DND-41 (cell line): Measurements from ENCODE around the gene ANKMY1.

Experiments used
- EZH2 ChIP-seq: IDR thresholded peaks from 3 replicates; pipeline ENCODE4 v1.6.1; 2012; ENCODE audit warnings: borderline replicate concordance, low read depth, mild to moderate bottlenecking, moderate library complexity, low read length, inconsistent platforms; ENCODE audit not compliant: severe bottlenecking
- TF ChIP-seq, protein P1 (sequence below): IDR thresholded peaks from 2 replicates; pipeline ENCODE4 v1.5.1; 2012; ENCODE audit warnings: borderline replicate concordance, low read length, moderate library complexity, mild to moderate bottlenecking; ENCODE audit not compliant: poor library complexity, severe bottlenecking; ENCODE audit errors: extremely low read depth

DNA sequence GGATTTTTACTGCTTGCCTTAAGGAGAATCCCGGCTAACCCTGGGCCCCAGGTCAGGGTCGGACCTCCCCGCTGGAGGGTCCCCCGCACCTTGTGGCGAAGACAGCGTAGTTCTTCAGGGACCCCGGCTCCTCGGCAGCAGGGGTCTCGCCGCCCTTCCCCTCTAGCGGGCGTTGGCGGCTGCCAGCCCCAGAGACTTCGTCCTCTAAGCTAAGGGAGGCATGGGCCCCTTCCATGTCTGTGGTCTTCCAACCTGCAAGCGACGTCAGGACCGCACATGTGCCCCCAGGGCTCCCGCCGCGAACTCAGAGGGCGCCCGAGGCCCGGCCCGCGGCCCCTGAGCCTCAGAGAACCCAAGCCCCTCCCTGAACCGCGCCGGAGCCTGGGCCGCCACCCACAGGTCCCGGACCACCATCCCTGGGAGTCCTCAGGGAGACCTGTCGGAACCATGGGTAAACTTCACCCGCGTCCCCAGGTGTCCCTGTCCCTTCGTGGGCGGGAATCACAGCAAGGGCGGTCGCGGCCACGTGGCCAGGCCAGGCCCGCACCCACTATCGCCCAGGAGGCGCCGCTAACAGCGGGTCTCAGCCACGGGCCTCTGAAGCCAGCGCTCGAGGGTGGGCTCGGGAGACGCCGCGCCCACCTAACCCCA is 562 bp downstream of the ANKMY1 start:
- TF ChIP-seq, protein P1, sequence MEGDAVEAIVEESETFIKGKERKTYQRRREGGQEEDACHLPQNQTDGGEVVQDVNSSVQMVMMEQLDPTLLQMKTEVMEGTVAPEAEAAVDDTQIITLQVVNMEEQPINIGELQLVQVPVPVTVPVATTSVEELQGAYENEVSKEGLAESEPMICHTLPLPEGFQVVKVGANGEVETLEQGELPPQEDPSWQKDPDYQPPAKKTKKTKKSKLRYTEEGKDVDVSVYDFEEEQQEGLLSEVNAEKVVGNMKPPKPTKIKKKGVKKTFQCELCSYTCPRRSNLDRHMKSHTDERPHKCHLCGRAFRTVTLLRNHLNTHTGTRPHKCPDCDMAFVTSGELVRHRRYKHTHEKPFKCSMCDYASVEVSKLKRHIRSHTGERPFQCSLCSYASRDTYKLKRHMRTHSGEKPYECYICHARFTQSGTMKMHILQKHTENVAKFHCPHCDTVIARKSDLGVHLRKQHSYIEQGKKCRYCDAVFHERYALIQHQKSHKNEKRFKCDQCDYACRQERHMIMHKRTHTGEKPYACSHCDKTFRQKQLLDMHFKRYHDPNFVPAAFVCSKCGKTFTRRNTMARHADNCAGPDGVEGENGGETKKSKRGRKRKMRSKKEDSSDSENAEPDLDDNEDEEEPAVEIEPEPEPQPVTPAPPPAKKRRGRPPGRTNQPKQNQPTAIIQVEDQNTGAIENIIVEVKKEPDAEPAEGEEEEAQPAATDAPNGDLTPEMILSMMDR, result no peak
- TF ChIP-seq EZH2, result no peak
